Gastrocnemius medialis (tissue), 4 donors: ENCODE data around the gene MPV17. TPM values are rescaled to one million over a fixed set of nuclear protein-coding genes. Genes with fewer than 3 reads are reported as not detected.

ENCODE experiments used
- ATAC-seq, 2 donors: fragments of 150-250 bp; one replicate each; pipeline ENCODE4 v1.9.1; 2016
- DNase-seq, 2 donors: peaks; one replicate each; pipeline ENCODE4 v3.0.0-alpha.2; 2019
- H3K27ac ChIP-seq, 4 donors: fragments of 200-600 bp; sonication (generic); 1 replicate in 1 of 4; 2 replicates in 3 of 4; pipeline ENCODE4 v1.5.1; 2016 to 2018; ENCODE audit warnings: mild to moderate bottlenecking in 2 of 4, moderate library complexity in 1 of 4
- H3K27me3 ChIP-seq, 3 donors: fragments of 200-600 bp; sonication (generic) in 2 of 3; 1 replicate in 1 of 3; 2 replicates in 2 of 3; pipeline versions ENCODE4 v1.5.1 to v1.6.0; 2016 to 2019; ENCODE audit warnings: mild to moderate bottlenecking in 1 of 3, moderate library complexity in 1 of 3
- H3K36me3 ChIP-seq, 2 donors: fragments of 200-600 bp; sonication (generic) in 1 of 2; one replicate each; pipeline ENCODE4 v1.5.1; 2017 to 2018
- H3K4me1 ChIP-seq, 2 donors: fragments of 200-600 bp; sonication (generic) in 1 of 2; one replicate each; pipeline ENCODE4 v1.5.1; 2016 to 2017; ENCODE audit warnings: mild to moderate bottlenecking in 2 of 2
- H3K4me3 ChIP-seq, 4 donors: fragments of 200-600 bp; sonication (generic) in 3 of 4; 1 replicate in 1 of 4; 2 replicates in 3 of 4; pipeline ENCODE4 v1.5.1; 2016 to 2019; ENCODE audit warnings: mild to moderate bottlenecking in 2 of 4
- H3K9me3 ChIP-seq, 3 donors: fragments of 200-600 bp; sonication (generic) in 2 of 3; 1 replicate in 1 of 3; 2 replicates in 2 of 3; pipeline ENCODE4 v1.5.1; 2016 to 2019
- CTCF ChIP-seq, 5 experiments: fragments of 450-650 bp in 3 of 5; fragments of 200-600 bp in 2 of 5; sonication (generic) in 2 of 5; IDR thresholded peaks in 4 of 5; conservative IDR thresholded peaks in 1 of 5; 1 replicate in 4 of 5; 2 replicates in 1 of 5; pipeline ENCODE4 v1.5.1; 2016 to 2019; ENCODE audit warnings: antibody characterized with exemption in 5 of 5, mild to moderate bottlenecking in 3 of 5, moderate library complexity in 3 of 5
- POLR2A ChIP-seq, 2 donors: fragments of 450-650 bp; IDR thresholded peaks; one replicate each; pipeline ENCODE4 v1.6.1; 2017; ENCODE audit warnings: antibody characterized with exemption in 2 of 2, mild to moderate bottlenecking in 2 of 2, moderate library complexity in 2 of 2
- in situ Hi-C, 4 donors: fragments of 200-750 bp; cut with MboI; loops; one replicate each; pipeline versions ENCODE4 v1.15.0 to v1.8.0; 2017; ENCODE audit warnings: low sequenced_read_pairs in 4 of 4
- intact Hi-C: fragments of 100-400 bp; cut with DNase I; formaldehyde crosslinking; loops from one replicate; pipeline ENCODE4 v1.15.1; 2023; ENCODE audit warnings: low total_unique reads
- total RNA-seq, 4 donors: library from RNA; depleted of rRNA; stranded (reverse); fragments of >200 nt; gene quantifications; one replicate each; pipeline versions ENCODE4 v1.1.0 to v1.2.3, GENCODE V29; 2016

MPV17 gene
- total RNA-seq, 4 donors from 2014 or later: 9.9 to 16.0 (median 11.5) TPM

DNA sequence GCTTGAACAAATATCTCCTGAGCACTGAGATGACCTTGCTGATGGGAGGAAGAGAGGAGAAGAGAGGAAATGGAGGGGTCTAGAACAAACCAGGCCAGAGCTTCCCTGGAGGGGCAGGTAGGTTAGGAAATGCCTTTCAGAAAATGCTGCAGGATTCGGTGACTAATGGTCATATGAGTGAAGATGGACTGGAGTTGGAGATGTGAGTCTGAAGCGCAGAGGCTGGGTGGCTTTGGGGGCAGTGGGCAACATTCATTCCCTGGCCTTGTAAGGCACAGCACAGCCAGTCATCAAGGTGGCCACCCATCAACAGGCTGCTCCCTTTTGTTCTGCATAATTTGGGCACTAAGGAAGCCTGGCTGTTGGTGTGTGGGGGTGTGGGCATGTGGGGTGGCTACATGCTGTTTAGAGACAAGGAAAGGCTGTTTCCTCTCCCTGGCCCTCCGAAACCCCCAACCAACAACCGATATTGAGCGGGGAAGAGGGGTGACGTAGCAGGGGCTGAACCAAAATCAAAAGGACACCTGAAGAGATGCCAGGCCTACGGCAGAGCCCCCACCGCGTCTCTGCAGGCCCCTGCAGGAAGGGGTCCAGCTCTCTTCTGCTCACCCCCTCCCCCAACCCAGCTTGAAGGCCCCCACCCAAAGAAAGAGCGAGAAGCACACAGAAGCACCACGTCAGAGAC lies 61.5 kb downstream of the MPV17 start:
- intact Hi-C loops: no loop called here
- peaks cover 68 to 80% (median 71%) of the 10 kb centered on the region in 3 donors for H3K27me3 ChIP-seq
- ATAC-seq: no peak

More for the DNA sequence above, 61.5 kb downstream of the MPV17 start:
- H3K4me3 ChIP-seq: no peak overlapping the region
- H3K4me1 ChIP-seq: peaks cover 25 to 26% of the 10 kb centered on the region in 2 donors
- no peak overlapping the region for H3K27ac ChIP-seq
- no peaks in the 10 kb centered on the region for H3K36me3 ChIP-seq
- no peaks in the 10 kb centered on the region for H3K9me3 ChIP-seq
- no peak for DNase-seq
- in situ Hi-C loops: no loop called here
- no peak for TF ChIP-seq CTCF (IDR thresholded peaks at IDR 0.05 in 4 of 5, conservative IDR thresholded peaks at IDR 0.05 in 1 of 5)
- no peak for TF ChIP-seq POLR2A (IDR thresholded peaks at IDR 0.05)

Other genes starting within 250 kb of the MPV17 start
- gene EMILIN1, start 244.5 kb downstream of the MPV17 start, total RNA-seq: 10 to 100 TPM in 2 of 4 donors, 1 to 10 TPM in 2; 6.8 to 18.2 (median 11.3) TPM
- gene KHK, start 236.3 kb downstream of the MPV17 start, total RNA-seq: 1 to 10 TPM in 2 of 4 donors, under 1 TPM in 1, not detected in 1; 0.91 to 5.4 (median 1.3) TPM
- gene CGREF1, start 204.0 kb downstream of the MPV17 start, total RNA-seq: 1 to 10 TPM; 1.2 to 7.1 (median 4.3) TPM
- 1 to 10 TPM in 3 of 4 donors, under 1 TPM in 1; 0.61 to 2.3 (median 1.2) TPM for gene ABHD1, start 199.3 kb downstream of the MPV17 start, total RNA-seq
- 100 to 1,000 TPM; 117 to 197 (median 154) TPM for gene PREB, start 188.5 kb downstream of the MPV17 start, total RNA-seq
- not detected for gene PRR30, start 183.7 kb downstream of the MPV17 start, total RNA-seq
- gene TCF23, start 174.1 kb downstream of the MPV17 start, total RNA-seq: under 1 TPM in 1 of 4 donors, not detected in 3; 0.20 TPM
- gene ATRAID, start 111.1 kb downstream of the MPV17 start, total RNA-seq: 100 to 1,000 TPM; 131 to 203 (median 171) TPM
- gene SLC5A6, start 110.8 kb downstream of the MPV17 start, total RNA-seq: 10 to 100 TPM; 19.0 to 46.5 (median 32.5) TPM
- 10 to 100 TPM in 1 of 4 donors, 1 to 10 TPM in 3; 2.7 to 10.2 (median 7.1) TPM for gene CAD, start 105.7 kb downstream of the MPV17 start, total RNA-seq
- under 1 TPM in 1 of 4 donors, not detected in 3; 0.20 TPM for gene SLC30A3, start 60.0 kb downstream of the MPV17 start, total RNA-seq
- gene DNAJC5G, start 47.7 kb downstream of the MPV17 start, total RNA-seq: not detected
- 100 to 1,000 TPM; 219 to 554 (median 427) TPM for gene TRIM54, start 40.7 kb downstream of the MPV17 start, total RNA-seq
- gene UCN, start 14.7 kb downstream of the MPV17 start, total RNA-seq: not detected
- gene GTF3C2, start 33.7 kb upstream of the MPV17 start, total RNA-seq: 10 to 100 TPM; 25.3 to 45.6 (median 40.5) TPM
- gene EIF2B4, start 47.2 kb upstream of the MPV17 start, total RNA-seq: 10 to 100 TPM; 50.5 to 57.9 (median 53.8) TPM
- 10 to 100 TPM; 47.2 to 91.5 (median 56.3) TPM for gene SNX17, start 47.5 kb upstream of the MPV17 start, total RNA-seq
- gene ZNF513, start 57.6 kb upstream of the MPV17 start, total RNA-seq: 1 to 10 TPM; 2.0 to 7.6 (median 4.5) TPM
- gene PPM1G, start 86.5 kb upstream of the MPV17 start, total RNA-seq: 100 to 1,000 TPM in 1 of 4 donors, 10 to 100 TPM in 3; 47.2 to 111 (median 92.2) TPM
- 100 to 1,000 TPM in 3 of 4 donors, 10 to 100 TPM in 1; 91.8 to 125 (median 120) TPM for gene NRBP1, start 105.5 kb upstream of the MPV17 start, total RNA-seq
- gene KRTCAP3, start 119.3 kb upstream of the MPV17 start, total RNA-seq: 1 to 10 TPM in 1 of 4 donors, under 1 TPM in 1, not detected in 2; 0.93 to 2.1 TPM
- gene IFT172, start 166.6 kb upstream of the MPV17 start, total RNA-seq: 10 to 100 TPM in 2 of 4 donors, 1 to 10 TPM in 2; 3.1 to 16.8 (median 8.6) TPM
- gene FNDC4, start 172.1 kb upstream of the MPV17 start, total RNA-seq: 1 to 10 TPM; 2.0 to 6.4 (median 3.1) TPM
- gene GCKR, start 173.7 kb upstream of the MPV17 start, total RNA-seq: under 1 TPM in 1 of 4 donors, not detected in 3; 0.40 TPM